ENCODE results near the gene CCDC40. TPM values are rescaled to one million over a fixed set of nuclear protein-coding genes. Genes with fewer than 3 reads are reported as not detected.
A peak's percentile ranks its signal among the peaks of the same experiment; 100 is the strongest.

Gene CCDC40
- total RNA-seq, 2 donors from 2014 or later: 11.8 to 19.7 TPM

DNA sequence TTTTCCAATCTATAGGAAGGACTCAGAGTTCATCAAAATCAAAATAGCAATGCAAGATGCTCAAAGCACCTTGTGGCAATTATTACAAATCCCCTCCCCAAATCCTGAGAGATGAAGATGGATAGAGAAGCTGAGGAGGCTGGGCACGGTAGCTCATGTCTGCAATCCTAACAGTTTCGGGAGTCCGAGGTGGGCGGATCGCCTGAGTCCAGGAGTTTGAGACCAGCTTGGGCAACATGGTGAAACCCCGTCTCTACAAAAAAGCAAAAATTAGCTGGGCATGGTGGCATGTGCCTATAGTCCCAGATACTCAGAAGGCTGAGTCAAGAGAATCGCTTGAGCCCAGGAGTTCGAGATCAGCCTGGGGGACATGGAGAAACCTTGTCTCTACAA lies 9.4 kb upstream of the CCDC40 start:
- Histone ChIP-seq H3K9me3 (no peaks in the 10 kb centered on the region), H3K27ac (peak overlapping the region; percentile 60 to 88), H3K4me1 (replicated peaks) (peaks cover 38% of the 10 kb centered on the region), H3K27me3 (replicated peaks; ENCODE audit: insufficient read depth) (no peaks in the 10 kb centered on the region), H3K4me3 (no peak overlapping the region), H3K36me3 (no peaks in the 10 kb centered on the region)
- intact Hi-C loops (cut with DNase I): loop anchor here (5.0 kb wide), 1 partner anchor 35 kb away; no protein-coding TSS in a partner anchor
- DNase-seq (ENCODE audit: low spot score): no peak
- WGBS: 95% methylated on average over 8 of the region's 8 CpGs
- no peak for TF ChIP-seq POLR2AphosphoS5 (IDR thresholded peaks at IDR 0.05)
- no peak for TF ChIP-seq POLR2A (IDR thresholded peaks at IDR 0.05)
- no peak for TF ChIP-seq CTCF (IDR thresholded peaks at IDR 0.05)

- no peak for TF ChIP-seq CTCF (IDR thresholded peaks at IDR 0.05)
- TF ChIP-seq POLR2AphosphoS5 (IDR thresholded peaks at IDR 0.05): peak; percentile 86
- TF ChIP-seq POLR2A (IDR thresholded peaks at IDR 0.05): no peak
- Histone ChIP-seq H3K27ac (peak overlapping the region; percentile 79 to 88), H3K27me3 (replicated peaks; ENCODE audit: insufficient read depth) (no peaks in the 10 kb centered on the region), H3K36me3 (no peaks in the 10 kb centered on the region), H3K4me3 (no peak overlapping the region), H3K9me3 (no peaks in the 10 kb centered on the region), H3K4me1 (replicated peaks) (peaks cover 42% of the 10 kb centered on the region)
- DNase-seq (ENCODE audit: low spot score): no peak
- intact Hi-C loops (cut with DNase I): loop anchor here (5.0 kb wide), 1 partner anchor 34 kb away; no protein-coding TSS in a partner anchor
- WGBS: 52% methylated on average over 10 of the region's 10 CpGs
Observed at GRCh38 chr17:80028030-80028429, 8.4 kb upstream of the CCDC40 start.

DNA sequence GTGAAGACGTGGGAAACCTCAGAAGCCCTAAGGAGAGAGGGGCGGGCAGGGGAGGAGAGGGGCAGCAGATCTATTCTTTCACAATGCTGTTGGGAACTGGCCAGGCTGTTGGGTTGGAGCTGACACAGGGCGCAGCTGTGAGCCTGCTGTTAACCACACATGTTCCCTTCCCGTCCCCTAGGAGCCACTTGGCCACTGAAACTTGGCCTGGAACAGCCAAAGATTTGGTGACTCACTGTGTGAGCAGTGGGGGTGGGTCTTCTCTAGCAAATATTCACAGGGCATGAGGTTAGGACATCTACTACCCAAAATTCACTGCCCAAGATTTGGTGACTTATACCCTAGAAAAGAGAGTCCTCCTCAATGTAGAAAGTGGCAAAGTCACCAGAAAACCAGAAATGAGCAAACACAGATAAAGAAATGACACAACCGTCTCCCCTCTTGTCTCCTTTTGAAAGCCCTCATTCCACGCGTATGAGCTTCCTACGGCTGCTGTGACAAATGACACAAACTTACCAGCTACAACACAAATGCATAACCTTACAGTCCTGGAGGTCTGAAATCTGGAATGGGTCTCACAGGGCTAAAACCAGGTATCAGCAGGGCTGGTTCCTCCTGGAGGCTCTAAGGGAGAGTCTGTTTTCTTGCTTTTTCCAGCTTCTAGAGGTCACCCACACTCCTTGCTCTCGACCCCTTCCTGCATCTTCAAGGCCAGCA lies 7.0 kb upstream of the CCDC40 start:
- intact Hi-C loops (cut with DNase I): loop anchor here (5.0 kb wide), 1 partner anchor 33 kb away; no protein-coding TSS in a partner anchor
- Histone ChIP-seq H3K4me3 (no peak overlapping the region), H3K36me3 (no peaks in the 10 kb centered on the region), H3K9me3 (no peaks in the 10 kb centered on the region), H3K27me3 (replicated peaks; ENCODE audit: insufficient read depth) (no peaks in the 10 kb centered on the region), H3K4me1 (replicated peaks) (peaks cover 42% of the 10 kb centered on the region), H3K27ac (peak overlapping the region; percentile 79 to 88)
- DNase-seq (ENCODE audit: low spot score): no peak
- TF ChIP-seq POLR2A (IDR thresholded peaks at IDR 0.05) (no peak), POLR2AphosphoS5 (IDR thresholded peaks at IDR 0.05) (peak; percentile 20)
- WGBS: 48% methylated on average over 9 of the region's 9 CpGs

- peak; percentile 94 for DNase-seq (ENCODE audit: low spot score)
- intact Hi-C loops (cut with DNase I): no loop called here
- no peak overlapping the region for H3K4me3 ChIP-seq
- TF ChIP-seq POLR2AphosphoS5 (IDR thresholded peaks at IDR 0.05) (peak; percentile 93), CTCF (IDR thresholded peaks at IDR 0.05) (peak in 3 of 4 experiments; percentile 36 to 58 (median 39)), POLR2A (IDR thresholded peaks at IDR 0.05) (no peak)
- peak overlapping the region; percentile 79 to 88 for H3K27ac ChIP-seq
- H3K36me3 ChIP-seq: no peaks in the 10 kb centered on the region
- no peaks in the 10 kb centered on the region for H3K9me3 ChIP-seq
- WGBS: 47% methylated on average over 23 of the region's 25 CpGs
- H3K4me1 ChIP-seq (replicated peaks): peaks cover 36% of the 10 kb centered on the region
- no peaks in the 10 kb centered on the region for H3K27me3 ChIP-seq (replicated peaks; ENCODE audit: insufficient read depth)
Observed at GRCh38 chr17:80030730-80031410, 5.6 kb upstream of the CCDC40 start.

DNA sequence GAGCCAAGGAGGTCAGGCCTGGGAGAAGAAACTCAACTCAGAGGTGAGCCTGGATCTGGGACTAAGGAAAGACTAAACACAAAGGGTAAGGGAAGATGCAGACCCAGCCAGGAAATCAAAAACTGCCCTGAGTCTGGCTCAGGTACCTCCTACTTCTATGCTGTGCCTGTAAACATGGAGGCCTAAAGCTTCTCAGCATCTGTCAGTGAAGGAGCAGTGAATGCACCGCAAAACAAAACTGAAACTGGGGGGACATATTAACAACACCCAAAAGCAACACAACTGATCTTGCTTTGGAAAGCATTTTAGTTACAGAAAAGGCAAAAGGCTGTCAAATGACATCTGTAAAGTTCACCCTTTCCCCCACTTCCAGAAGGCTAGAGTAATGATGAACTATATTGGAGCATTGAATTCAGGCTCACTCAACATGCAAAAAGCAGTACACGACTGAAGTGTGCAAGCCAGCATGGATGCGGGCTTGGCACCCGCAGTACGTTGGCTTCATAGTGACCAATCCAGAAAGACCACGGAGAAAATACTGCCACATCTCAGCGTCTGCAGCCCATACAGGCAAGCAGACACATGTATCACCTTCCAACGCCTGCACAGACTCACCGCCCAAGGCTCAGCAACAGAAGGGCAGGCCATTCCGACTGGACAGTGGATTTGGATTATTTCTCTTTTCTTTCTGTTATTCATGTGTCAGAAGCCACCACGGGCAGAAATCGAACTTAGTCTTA lies 4.6 kb upstream of the CCDC40 start:
- peaks cover 33% of the 10 kb centered on the region for H3K4me1 ChIP-seq (replicated peaks)
- peak overlapping the region; percentile 79 to 88 for H3K27ac ChIP-seq
- WGBS: 63% methylated on average over 12 of the region's 12 CpGs
- DNase-seq (ENCODE audit: low spot score): no peak
- H3K36me3 ChIP-seq: no peaks in the 10 kb centered on the region
- H3K27me3 ChIP-seq (replicated peaks; ENCODE audit: insufficient read depth): no peaks in the 10 kb centered on the region
- TF ChIP-seq POLR2A (IDR thresholded peaks at IDR 0.05) (no peak), POLR2AphosphoS5 (IDR thresholded peaks at IDR 0.05) (no peak)
- no peaks in the 10 kb centered on the region for H3K9me3 ChIP-seq
- H3K4me3 ChIP-seq: no peak overlapping the region
- intact Hi-C loops (cut with DNase I): no loop called here
